CD4-positive, alpha-beta T cell treated with Interleukin-6 at 100 ng/mL for 8 hours (primary cell): Measurements from ENCODE around the gene HAUS8.
A peak's percentile ranks its signal among the peaks of the same experiment; 100 is the strongest.
"Not testable (repeated sequence)": the region's sequence is repeated elsewhere in the genome, so short reads cannot be mapped to it uniquely, and the experiment has no call there.

Experiments
- DNase-seq: peaks from one replicate; pipeline ENCODE4 v3.0.0-alpha.2; 2020; ENCODE audit warnings: mixed read lengths, low spot score

Gene HAUS8

GRCh38 chr19:17101686-17102628 is 26.7 kb upstream of the HAUS8 start:
- no peak for DNase-seq

- DNase-seq, result no peak
These were observed 23.1 kb upstream of the HAUS8 start for GRCh38 chr19:17098326-17098725.

GRCh38 chr19:17097593-17098126 is 22.4 kb upstream of the HAUS8 start:
- no peak for DNase-seq

GRCh38 chr19:17095141-17095919 is 20.1 kb upstream of the HAUS8 start:
- no peak for DNase-seq

- not testable (repeated sequence) for DNase-seq
These were observed 19.4 kb upstream of the HAUS8 start for GRCh38 chr19:17094694-17095093.

- no peak for DNase-seq
These were observed 17.4 kb upstream of the HAUS8 start for GRCh38 chr19:17092696-17093095.

GRCh38 chr19:17091758-17092333 is 16.6 kb upstream of the HAUS8 start:
- no peak for DNase-seq

- DNase-seq, result no peak
These were observed 15.3 kb upstream of the HAUS8 start for GRCh38 chr19:17090583-17090982.

GRCh38 chr19:17088552-17088951 is 13.3 kb upstream of the HAUS8 start:
- DNase-seq, result no peak

- DNase-seq, result no peak
These were observed 11.6 kb upstream of the HAUS8 start for GRCh38 chr19:17086834-17087233.

- DNase-seq, result no peak
These were observed 10.9 kb upstream of the HAUS8 start for GRCh38 chr19:17086120-17086519.

GRCh38 chr19:17081672-17082630 is 6.7 kb upstream of the HAUS8 start:
- no peak for DNase-seq

- no peak for DNase-seq
These were observed 5.2 kb upstream of the HAUS8 start for GRCh38 chr19:17080440-17080801.

- peak; percentile 57 for DNase-seq
These were observed 4.6 kb upstream of the HAUS8 start for GRCh38 chr19:17079710-17080439.

- no peak for DNase-seq
These were observed 3.9 kb upstream of the HAUS8 start for GRCh38 chr19:17078920-17079709.

- DNase-seq, result no peak
These were observed 3.0 kb upstream of the HAUS8 start for GRCh38 chr19:17078036-17078919.

GRCh38 chr19:17077447-17078028 is 2.3 kb upstream of the HAUS8 start:
- DNase-seq, result no peak

GRCh38 chr19:17076543-17076991 is 1.3 kb upstream of the HAUS8 start:
- peak; percentile 31 for DNase-seq
